Stimulated activated CD8-positive, alpha-beta memory T cell treated with anti-CD3 and anti-CD28 coated beads, Interleukin-4, amount 100 ng/mL, for 1 hour (primary cell): ENCODE measurements around the gene RPS28.
"Not testable (repeated sequence)": the region's sequence is repeated elsewhere in the genome, so short reads cannot be mapped to it uniquely, and the experiment has no call there.

Experiments used
- DNase-seq, 2 donors: peaks; one replicate each; pipeline ENCODE4 v3.0.0-alpha.2; 2020; ENCODE audit warnings: low read depth in 2 of 2, low spot score in 1 of 2

Gene RPS28

DNA sequence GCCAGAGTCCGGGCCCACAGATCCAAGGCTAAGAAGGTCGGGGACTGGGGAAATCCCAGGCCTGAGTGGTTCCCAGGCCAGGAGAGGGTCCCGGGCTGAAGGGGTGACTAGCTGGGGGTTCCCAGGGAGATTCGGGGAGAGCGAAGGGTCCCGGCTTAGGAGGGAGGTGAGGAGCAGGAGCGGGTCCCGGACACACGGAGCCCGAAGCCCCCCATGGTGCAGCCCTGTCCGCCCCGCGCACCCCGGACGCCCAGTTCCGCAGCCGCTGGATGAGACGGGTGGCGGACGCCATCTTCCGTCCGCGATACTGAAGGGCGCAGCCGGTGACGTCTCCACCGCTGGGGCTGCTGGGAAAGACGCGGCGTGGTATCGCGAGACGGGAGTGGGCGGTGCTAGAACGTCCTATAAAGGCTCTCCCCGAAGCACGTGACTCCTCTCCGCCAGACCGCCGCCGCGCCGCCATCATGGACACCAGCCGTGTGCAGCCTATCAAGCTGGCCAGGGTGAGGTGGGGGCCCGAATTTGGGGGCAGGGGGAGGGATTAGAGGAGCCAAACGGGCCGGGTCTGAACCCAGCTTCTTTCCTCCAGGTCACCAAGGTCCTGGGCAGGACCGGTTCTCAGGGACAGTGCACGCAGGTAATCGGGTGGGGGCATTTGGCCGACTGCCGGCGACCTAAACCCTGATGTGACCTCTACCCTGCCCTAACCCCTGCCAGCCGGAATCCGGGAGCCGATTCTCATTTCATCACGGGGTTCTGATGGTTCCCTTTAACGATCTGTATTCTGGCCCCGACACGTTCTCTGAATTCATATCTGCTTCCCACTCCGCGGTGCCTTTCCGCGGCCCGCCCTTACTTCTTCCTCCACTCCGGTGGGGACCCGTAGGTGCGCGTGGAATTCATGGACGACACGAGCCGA lies at the start of gene RPS28, which contains the start of gene NDUFA7:
Gene RPS28, plus strand, starts transcription at position 430 of the 919 bp plus-strand sequence. Its CDS starts 35 bp downstream, at position 465.
Gene NDUFA7, minus strand, starts transcription at position 309 of the 919 bp plus-strand sequence. Its CDS starts 17 bp downstream, at position 292.
- peak; percentile 96 to 97 for DNase-seq

DNA sequence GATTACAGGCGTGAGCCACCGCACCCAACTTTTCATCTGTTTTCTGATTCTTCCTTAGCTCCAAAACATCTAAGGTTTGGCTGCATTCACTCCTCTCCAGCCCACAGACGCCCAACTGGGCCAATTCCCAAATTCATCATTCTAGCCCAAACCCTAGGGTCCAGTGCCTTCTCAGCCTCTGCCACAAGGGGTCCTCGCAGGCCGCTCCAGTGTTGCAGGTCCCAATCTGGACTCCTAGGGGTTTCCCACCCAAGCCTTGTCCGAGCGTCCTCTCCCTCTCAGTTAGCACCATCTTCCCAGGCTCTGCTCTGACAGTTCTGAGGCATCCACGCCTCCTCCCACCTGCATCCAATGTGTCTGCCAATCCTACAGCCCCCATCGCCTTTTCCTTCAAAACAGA lies 44.8 kb upstream of the RPS28 start:
- DNase-seq = not testable (repeated sequence)

DNA sequence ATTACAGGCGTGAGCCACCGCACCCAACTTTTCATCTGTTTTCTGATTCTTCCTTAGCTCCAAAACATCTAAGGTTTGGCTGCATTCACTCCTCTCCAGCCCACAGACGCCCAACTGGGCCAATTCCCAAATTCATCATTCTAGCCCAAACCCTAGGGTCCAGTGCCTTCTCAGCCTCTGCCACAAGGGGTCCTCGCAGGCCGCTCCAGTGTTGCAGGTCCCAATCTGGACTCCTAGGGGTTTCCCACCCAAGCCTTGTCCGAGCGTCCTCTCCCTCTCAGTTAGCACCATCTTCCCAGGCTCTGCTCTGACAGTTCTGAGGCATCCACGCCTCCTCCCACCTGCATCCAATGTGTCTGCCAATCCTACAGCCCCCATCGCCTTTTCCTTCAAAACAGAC lies 30.0 kb upstream of the RPS28 start:
- DNase-seq = not testable (repeated sequence)

DNA sequence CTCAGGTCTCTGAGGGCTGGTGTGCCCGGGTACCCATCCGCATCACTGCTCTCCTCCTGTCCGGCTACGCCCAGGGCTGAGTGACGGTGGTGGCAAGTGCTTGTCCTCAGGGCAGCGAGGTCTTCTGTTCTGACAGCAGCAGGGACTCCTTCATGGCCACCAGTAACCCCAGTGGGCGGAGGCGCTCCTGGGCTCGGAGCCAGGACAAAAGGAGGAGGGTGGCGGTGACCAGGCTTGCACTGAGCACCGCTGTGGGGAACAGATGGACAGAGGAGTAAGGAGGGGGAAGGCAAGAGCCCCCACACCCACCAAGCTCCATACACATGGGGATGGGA lies 19.0 kb upstream of the RPS28 start:
- no peak for DNase-seq

DNA sequence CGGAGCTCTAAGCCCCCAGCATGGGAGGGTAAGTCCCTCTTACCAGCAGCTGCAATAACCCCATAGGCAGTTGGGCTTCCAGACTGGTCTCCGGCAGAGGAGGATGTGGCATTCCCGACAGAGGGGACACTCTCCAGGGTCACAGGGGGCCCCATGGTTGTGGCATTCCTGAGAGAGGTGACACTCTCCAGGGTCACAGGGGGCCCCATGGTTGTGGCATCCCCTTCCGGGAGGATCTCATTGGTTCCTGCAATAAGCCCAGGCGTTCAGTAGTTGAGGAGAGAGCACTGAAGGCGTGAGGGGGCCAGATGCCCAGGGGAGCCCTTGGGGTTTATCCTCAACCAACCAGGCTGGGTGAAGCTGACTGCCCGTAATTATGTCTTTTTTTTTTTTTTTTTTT lies 18.6 kb upstream of the RPS28 start:
- no peak for DNase-seq

DNA sequence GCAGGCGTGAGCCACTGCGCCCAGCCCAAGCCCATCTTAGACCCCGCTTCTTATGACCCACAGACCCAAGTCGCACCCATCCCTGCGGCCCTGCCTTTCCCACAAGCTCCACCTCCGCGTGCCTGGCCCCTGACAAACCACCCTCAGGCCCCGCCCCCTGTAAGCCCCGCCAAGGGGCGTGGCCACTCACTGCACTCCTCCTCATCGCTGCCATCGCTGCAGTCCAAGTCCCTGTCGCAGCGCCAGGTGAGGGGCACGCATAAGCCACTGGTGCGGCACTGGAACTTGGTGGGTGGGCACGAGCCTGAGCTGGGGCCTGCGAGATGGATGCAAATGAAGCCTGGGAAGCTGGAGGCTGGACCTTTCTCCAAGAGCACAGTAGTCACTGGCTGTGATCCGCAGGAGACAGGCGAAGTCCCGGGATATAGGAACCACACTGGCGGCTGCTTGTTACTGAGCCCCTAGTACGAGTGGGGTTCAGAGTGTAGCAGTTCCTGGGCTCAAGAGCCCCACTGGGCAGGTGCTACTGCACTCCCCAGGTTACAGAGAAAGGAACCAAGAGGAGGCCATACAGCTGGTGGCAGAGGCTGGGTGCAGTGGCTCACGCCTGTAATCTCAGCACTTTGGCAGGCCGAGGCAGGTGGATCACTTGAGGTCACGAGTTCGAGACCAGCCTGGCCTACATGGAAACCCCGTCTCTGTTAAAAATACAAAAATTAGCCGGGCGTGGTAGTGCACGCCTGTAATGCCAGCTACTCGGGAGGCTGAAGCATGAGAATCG lies 16.3 kb upstream of the RPS28 start:
- DNase-seq = no peak

DNA sequence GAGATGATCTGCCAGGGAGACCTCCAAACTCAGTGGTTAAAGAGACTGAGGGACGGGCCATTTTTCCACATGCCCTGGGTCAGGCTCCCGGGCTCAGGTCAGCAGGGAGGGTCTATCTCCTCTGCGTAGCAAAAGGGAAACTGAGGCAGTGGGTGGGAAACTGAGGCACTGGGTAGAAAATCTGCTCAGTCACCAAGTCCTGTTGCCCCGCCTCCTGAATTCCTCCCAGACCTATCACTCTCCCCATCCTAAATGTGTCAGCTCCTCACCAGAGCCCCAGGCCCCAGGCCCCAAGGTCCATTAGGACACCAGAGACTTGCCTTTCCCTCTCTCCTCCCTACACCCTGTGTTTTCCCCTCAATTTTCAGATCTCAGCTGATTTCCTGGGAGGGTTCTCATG lies 15.5 kb upstream of the RPS28 start:
- DNase-seq = no peak

DNA sequence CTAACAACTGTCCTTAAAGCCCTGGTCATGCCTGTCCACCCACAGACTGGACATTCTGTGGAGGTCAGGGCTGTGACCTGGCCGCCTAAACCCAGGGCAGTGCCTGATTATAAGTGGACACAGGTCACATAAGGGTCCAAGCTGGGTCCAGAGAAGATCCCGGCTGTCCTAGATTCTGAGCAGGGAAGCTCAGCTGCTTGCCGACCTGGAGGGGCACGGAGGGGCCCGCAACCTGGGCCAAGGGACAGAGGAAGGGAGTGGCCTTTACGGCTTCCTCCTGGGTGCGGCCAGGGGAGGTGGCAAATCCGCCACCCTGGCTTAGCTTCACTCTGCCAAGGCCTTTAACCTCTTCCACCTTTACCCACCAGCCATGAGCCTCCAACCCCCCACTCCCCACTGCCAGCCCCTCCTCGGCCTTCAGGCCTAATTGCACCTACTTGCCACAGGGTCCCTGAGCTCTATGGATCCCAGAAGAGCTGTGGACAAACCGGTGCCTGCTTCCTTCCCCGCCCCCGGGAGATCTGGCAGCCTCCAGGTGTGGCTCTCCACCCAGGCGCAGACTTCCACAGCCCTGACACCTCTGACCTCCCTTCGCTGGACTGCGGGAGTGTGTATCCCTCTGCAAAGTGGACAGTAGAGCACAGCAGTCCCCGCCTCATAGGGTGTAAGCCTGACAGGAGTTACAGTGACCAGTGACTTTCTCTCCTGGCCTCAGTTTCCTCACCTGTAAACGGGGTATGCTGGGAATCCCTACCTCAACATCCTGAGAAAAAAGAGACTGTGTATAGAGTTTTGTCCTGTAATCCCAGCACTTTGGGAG lies 14.9 kb upstream of the RPS28 start:
- DNase-seq = no peak

DNA sequence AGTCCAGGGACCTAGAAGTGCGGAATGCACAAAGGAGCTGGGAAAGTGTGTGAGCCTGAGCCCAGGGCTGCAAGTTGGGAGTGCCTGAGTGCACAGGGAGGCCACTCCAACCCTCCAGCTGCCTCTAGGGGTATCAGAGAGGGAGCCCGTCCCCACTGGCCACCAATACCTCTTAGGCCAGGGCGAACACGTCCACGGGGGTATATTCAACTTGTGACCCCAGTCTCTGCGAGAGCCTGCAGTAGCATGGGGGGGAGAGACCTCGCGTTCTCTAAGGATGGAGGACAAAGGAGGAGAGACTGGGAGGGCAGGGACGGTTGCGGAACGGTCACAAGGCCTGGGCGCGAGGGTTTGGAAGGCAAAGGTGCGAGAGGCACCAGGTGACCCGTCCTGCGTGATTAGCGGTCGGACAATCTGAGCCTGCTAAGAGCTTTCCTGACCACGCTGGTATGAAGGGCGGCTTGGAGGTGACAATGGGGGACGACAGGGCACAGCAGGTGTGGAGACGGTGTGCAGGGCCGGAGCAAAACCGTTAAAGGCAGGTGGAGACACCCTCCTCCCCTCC lies 13.8 kb upstream of the RPS28 start:
- DNase-seq = no peak

DNA sequence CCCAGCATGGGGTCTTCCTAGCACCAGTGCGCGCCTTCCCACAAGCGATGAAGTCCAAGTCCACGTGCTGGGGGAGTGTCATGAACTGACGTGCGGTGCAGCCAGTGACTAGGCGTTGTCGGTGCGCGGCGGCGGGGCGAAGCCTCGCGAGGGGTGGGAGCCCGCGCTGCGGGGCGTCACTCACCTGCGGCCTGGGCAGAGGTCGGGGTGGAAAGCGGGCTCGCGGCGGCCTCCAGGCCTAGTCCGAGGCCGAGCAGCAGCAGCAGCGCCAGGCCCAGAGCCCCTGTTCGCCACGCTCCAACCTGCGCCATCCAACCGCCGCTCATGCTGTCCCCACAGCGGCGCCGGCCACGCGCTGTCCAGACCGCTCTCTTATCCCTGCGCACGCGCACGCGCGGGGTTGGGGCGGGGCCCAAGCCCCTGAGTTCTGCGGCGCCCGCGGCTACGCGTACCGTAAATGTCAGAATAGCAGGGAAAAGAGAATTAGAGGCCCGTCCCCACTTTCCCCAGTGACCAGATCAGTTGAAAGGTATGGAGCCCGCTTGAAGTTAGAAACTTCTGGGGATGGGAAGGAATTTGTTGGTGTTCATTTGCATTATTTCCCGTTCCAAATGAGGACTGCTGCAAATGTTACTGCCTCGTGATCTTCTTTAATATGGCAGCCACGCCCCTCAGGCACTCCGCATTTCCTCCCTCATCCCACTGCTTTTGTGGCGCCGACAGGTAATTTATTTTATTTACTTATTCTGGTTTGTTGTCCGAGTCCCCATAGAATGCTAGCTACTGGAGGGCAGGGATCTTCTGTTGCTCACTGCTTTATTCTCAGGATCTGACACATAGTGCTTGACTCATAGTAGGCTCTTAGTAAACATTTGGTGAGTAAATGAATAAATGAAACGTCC lies 13.1 kb upstream of the RPS28 start, which contains the start of gene CD320:
Gene CD320, minus strand, starts transcription at position 394 of the 902 bp plus-strand sequence. Its CDS starts 68 bp downstream, at position 326.
- peak; percentile 64 to 66 for DNase-seq

DNA sequence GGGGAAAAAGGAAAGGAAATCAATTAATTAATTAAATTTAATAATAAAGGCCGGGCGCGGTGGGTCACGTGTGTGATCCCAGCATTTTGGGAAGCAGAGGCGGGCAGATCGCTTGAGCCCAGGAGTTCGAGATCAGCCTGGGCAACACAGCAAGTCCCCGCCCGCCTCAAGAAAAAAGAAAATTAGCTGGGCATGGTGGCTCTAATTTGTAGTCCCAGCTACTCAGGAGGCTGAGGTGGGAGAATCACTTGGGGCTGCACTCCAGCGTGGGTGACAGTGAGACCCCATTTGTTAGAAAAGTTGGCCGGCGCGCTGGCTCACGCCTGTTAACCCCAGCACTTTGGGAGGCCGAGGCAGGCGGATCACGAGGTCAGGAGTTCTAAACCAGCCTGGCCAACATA lies 12.4 kb upstream of the RPS28 start:
- no peak for DNase-seq

DNA sequence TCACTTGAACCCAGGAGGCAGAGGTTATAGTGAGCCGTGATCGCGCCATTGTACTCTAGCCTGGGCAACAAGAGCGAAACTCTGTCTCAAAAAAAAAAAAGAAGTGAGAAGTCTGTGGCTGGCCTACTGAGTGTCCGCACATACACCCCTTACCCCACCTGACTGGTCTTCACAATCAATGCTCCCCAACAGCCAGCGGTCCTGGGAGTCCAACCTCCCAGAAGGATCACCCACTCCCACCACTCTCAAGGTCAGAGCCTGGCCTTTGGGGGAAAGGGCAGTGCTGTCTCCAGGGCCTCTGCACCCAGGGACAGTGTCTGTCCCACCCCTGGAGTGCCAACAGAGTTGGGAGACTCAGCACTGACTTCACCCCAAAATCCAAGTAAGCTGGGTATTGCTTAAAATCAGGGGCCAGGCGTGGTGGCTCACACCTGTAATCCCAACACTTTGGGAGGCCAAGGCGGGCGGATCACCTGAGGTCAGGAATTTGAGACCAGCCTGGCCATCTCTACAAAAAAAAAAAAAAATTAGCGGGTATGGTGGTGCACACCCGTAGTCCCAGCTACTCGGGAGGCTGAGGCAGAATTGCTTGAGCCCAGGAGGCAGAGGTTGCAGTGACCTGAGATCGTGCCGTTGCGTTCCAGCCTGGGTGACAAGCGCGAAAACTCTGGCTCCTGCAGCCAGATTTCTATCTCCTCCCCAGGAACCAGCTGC lies 10.8 kb upstream of the RPS28 start:
- DNase-seq = no peak

DNA sequence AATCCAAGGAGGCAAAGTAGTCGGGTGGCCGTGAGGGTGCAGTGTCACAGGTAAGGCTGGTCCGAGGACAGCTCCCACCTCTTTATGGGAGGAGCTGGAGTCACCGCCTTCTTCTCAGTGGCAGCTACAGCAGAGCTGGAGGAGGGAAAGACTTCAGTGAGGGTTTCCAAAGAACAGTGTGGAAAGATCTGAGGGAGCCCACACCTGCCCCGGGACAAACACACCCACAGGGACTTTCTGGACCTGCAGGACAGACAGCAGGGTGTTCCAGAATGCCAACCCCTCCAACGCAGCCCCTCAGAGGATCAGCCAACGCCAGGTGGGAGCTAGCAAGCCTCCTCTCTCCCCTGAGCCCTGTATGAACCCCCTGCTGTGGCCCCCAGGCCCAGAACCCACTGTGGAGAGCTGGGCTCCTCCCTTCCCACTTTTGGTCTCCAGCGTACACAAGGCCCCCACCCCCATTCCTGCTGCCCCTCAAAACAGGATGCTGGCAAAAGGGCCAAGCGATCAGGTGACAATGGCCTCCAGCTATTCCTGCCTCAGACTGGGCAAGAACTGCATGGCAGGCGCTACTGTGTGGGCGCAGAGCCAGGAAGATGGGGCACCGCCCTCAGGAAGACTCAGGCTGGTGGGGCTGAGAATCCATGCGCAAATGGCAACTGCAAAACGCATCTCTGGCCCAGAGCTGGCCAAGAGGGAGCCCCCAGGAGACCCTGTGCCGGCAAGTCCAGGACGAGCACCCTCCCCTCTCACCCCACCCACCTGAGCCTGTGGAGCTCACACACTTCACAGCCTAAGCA lies 9.6 kb upstream of the RPS28 start:
- DNase-seq = no peak

DNA sequence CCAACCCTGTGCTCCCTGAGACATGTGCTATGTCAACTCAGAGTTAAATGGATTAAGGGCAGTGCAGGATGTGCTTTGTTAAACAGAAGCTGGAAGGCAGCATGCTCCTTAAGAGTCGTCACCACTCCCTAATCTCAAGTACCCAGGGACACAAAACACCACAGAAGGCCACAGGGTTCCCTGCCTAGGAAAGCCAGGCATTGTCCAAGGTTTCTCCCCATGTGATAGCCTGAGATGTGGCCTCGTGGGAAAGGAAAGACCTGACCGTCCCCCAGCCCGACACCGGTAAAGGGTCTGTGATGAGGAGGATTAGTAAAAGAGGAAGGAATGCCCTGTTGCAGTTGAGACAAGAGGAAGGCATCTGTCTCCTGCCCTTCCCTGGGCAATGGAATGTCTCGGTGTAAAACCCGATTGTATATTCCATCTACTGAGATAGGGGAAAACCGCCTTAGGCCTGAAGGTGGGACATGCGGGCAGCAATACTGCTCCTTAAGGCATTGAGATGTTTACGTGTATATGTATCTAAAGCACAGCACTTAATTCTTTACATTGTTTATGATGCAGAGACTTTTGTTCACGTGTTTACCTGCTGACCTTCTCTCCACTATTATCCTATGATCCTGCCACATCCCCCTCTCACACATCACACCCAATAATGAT lies 6.2 kb upstream of the RPS28 start:
- DNase-seq = not testable (repeated sequence)

DNA sequence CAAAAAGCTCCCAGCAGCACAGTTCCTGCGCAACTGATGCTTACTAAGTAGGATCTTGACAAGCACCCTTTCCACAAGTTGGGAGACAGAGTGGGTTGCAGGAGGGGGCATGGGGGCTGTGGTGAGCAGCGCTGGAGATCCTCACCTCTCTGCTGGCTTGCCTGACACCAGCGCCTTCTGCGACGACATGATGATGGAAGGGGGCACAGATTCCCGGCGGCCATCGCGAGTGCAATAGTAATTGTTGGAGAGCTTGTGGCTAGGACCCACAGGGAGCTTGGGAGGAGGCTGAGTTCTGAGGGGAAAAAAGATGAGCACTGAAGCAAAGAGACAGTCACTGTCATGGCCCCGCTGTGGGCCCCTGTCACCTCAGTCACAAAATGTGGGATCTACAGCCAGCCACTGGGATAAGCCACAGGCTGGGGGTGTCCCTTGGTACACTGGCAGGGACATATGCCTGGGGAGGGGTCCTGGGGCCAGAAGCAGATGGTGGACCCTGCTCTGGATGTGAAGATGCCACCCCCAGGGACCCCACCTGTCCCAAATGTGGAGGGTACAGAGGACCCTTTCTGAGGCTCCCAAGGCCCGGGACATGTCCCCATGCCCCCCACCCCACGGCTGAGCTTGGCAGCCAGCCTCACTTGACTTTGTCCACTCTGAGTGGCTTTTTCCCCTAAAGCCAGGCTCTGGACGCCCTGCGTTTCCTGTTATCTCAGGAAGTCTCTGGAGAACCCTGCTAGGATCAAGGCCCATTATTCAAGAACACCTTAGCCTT lies 4.8 kb upstream of the RPS28 start:
- DNase-seq = no peak

DNA sequence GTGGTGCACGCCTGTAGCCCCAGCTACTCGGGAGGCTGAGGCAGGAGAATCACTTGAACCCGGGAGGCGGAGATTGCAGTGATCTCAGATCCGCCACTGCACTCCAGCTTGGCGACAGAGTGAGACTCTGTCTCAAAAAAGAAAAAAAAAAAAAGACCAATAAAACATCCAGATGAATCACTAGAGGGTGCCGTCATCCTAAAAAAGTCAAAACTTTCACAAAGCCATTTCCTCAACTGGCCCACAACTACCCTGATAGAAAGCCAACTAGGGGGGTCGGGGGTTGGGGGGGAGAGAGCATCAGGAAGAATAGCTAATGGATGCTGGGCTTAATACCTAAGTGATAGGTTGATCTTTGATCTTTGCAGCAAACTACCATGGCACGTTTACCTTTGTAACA lies 2.5 kb upstream of the RPS28 start:
- DNase-seq = not testable (repeated sequence)
